Heart left ventricle (tissue), 16 donors: ENCODE measurements around the gene OPRPN. TPM values are rescaled to one million over a fixed set of nuclear protein-coding genes. Genes with fewer than 3 reads are reported as not detected.

Experiments used
- ATAC-seq, 4 donors: fragments of 200-7000 bp; cut with Tn5 transposase; one replicate each; pipeline ENCODE4 v1.9.1; 2020 to 2022; ENCODE audit warnings: moderate library complexity in 4 of 4, mild to moderate bottlenecking in 3 of 4, moderate number of reproducible peaks in 1 of 4
- DNase-seq, 5 donors: peaks; one replicate each; pipeline ENCODE4 v3.0.0-alpha.2; 2020
- H3K27ac ChIP-seq, 12 donors: fragments of 200-600 bp; sonication (generic) in 4 of 12; one replicate each; pipeline versions ENCODE4 v1.5.0 to v1.8.0; 2016 to 2022; ENCODE audit warnings: mild to moderate bottlenecking in 2 of 12
- H3K27me3 ChIP-seq, 9 donors: fragments of 200-600 bp; sonication (generic) in 2 of 9; one replicate each; pipeline versions ENCODE4 v1.5.1 to v1.8.0; 2016 to 2022; ENCODE audit warnings: mild to moderate bottlenecking in 3 of 9
- H3K36me3 ChIP-seq, 9 donors: fragments of 200-600 bp; sonication (generic) in 2 of 9; one replicate each; pipeline versions ENCODE4 v1.5.0 to v1.8.0; 2018 to 2022; ENCODE audit warnings: mild to moderate bottlenecking in 2 of 9
- H3K4me1 ChIP-seq, 12 donors: fragments of 200-600 bp; sonication (generic) in 4 of 12; one replicate each; pipeline versions ENCODE4 v1.5.0 to v1.8.0; 2016 to 2022; ENCODE audit warnings: mild to moderate bottlenecking in 3 of 12
- H3K4me3 ChIP-seq, 12 donors: fragments of 200-600 bp; sonication (generic) in 4 of 12; one replicate each; pipeline versions ENCODE4 v1.5.0 to v1.8.0; 2017 to 2022; ENCODE audit warnings: mild to moderate bottlenecking in 9 of 12, moderate library complexity in 4 of 12
- H3K9me3 ChIP-seq, 12 donors: fragments of 200-600 bp; sonication (generic) in 4 of 12; one replicate each; pipeline versions ENCODE4 v1.5.0 to v1.8.0; 2016 to 2022; ENCODE audit warnings: mild to moderate bottlenecking in 1 of 12
- CTCF ChIP-seq, 12 donors: fragments of 200-600 bp; sonication (generic) in 4 of 12; IDR thresholded peaks; one replicate each; pipeline versions ENCODE4 v1.5.0 to v1.8.0; 2018 to 2022; ENCODE audit warnings: antibody characterized with exemption in 12 of 12, mild to moderate bottlenecking in 5 of 12
- POLR2A ChIP-seq, 2 donors: fragments of 450-650 bp; IDR thresholded peaks; one replicate each; pipeline ENCODE4 v1.6.1; 2017; ENCODE audit warnings: antibody characterized with exemption in 2 of 2, mild to moderate bottlenecking in 2 of 2, moderate library complexity in 2 of 2
- WGBS, 4 donors: extraction: QIAGEN DNeasy Blood & Tissue Kit in 2 of 4; methylation state at CpG; one replicate each; pipeline versions ENCODE4 v1.1.5 to v1.1.7; 2013 to 2018; 5-methylcytosine and 5-hydroxymethylcytosine counted together
- intact Hi-C, 10 donors: fragments of 100-400 bp; cut with DNase I; formaldehyde crosslinking; loops; one replicate each; pipeline versions ENCODE4 v1.11.1 to v1.14.2; 2022
- polyA plus RNA-seq, 2 donors: library from polyadenylated mRNA; stranded (reverse); fragments of 200-250 nt; gene quantifications; one replicate each; pipeline ENCODE4 v1.2.3, GENCODE V29; 2013
- total RNA-seq, 9 donors: library from RNA; depleted of rRNA in 2 of 9; stranded (reverse); fragments of >200 nt in 2 of 9; fragmentation: NEBNext Ultra II Directional in 3 of 9; extraction: Animal tissue kit (Norgen Biotek cat#: 25700) in 3 of 9; gene quantifications; one replicate each; pipeline versions ENCODE4 v1.1.0 to v1.2.4, GENCODE V29; 2016 to 2023
- donor health status: ischemic (EF 13 %, LVEDD 7.1; RV severe dilation, severe dysfunction).
- donor health status: healthy with polysubstance abuse.
- donor health status: DM: no; HTN: yes; CAD: no.
- donor health status: DM: no; HTN: no; CAD: no.
- donor health status: ischemic (EF 25% LVEDD 6.9; RV normal size, moderate dysfunction).
- donor health status: ischemic (EF 25% LVEDD 5.7; RV mildly dilated, moderate dysfunction).
- donor health status: healthy.
- donor health status: DM: yes; HTN: yes; CAD: no.
- donor health status: ischemic (EF 35%, LVEDD 5.7; RV mildly dilated, moderate dysfunction).
- donor health status: nonischemic (EF 11% LVEDD 7.7; RV severe dilation, severe dysfunction).
- donor health status: DM: yes; HTN: yes; CAD: no.
- donor health status: PGD.
- donor health status: ischemic (EF 29% LVEDD 5.4; RV normal size, mild dysfunction).
- donor health status: nonischemic (EF 23%, LVEDD 6.1; RV moderate dilation, normal function).

Gene OPRPN
- total and polyA plus RNA-seq, 11 donors: not detected

DNA sequence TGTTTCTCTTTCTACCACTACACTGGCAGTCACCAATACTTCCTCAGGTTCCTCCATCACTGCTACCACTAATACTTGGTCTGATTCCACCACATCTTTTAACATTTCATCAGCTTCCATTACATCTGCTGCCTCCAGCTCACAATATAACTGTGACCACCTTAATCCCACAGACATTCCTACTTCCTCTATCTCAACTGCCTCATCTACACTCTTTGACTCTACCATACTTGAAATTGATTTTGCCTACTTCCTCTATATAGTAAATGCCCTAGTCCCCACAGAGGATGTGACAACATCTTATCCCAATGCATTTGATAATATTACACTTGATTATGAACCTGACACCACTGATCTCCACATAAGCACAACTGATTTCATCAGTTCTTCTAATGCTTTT, 29.0 kb downstream of the OPRPN start:
- H3K27ac ChIP-seq: no peak overlapping the region
- H3K36me3 ChIP-seq: no peaks in the 10 kb centered on the region
- no peak overlapping the region for H3K4me3 ChIP-seq
- TF ChIP-seq POLR2A (IDR thresholded peaks at IDR 0.05) (no peak), CTCF (IDR thresholded peaks at IDR 0.05) (no peak)
- ATAC-seq (no peak), DNase-seq (no peak)
- intact Hi-C loops: no loop called here
- no peaks in the 10 kb centered on the region for H3K27me3 ChIP-seq
- H3K9me3 ChIP-seq: peaks cover 0 to 5% (median 0%) of the 10 kb centered on the region in 12 donors
- no peaks in the 10 kb centered on the region for H3K4me1 ChIP-seq

- H3K4me3 ChIP-seq: no peak overlapping the region
- ATAC-seq (no peak), DNase-seq (no peak)
- no peaks in the 10 kb centered on the region for H3K4me1 ChIP-seq
- intact Hi-C loops: no loop called here
- peaks cover 0 to 8% (median 0%) of the 10 kb centered on the region in 12 donors for H3K9me3 ChIP-seq
- H3K36me3 ChIP-seq: no peaks in the 10 kb centered on the region
- H3K27me3 ChIP-seq: no peaks in the 10 kb centered on the region
- H3K27ac ChIP-seq: no peak overlapping the region
- WGBS, 4 donors: 44 to 54% (median 50%) methylated on average over 7 of the region's 7 CpGs
- no peak for TF ChIP-seq POLR2A (IDR thresholded peaks at IDR 0.05)
- TF ChIP-seq CTCF (IDR thresholded peaks at IDR 0.05): no peak
Observed at GRCh38 chr4:70437197-70437596, 39.5 kb downstream of the OPRPN start.

- no peak for TF ChIP-seq POLR2A (IDR thresholded peaks at IDR 0.05)
- no peak for TF ChIP-seq CTCF (IDR thresholded peaks at IDR 0.05)
- Histone ChIP-seq H3K9me3 (no peaks in the 10 kb centered on the region), H3K27ac (no peak overlapping the region), H3K27me3 (no peaks in the 10 kb centered on the region), H3K36me3 (no peaks in the 10 kb centered on the region), H3K4me1 (no peaks in the 10 kb centered on the region), H3K4me3 (no peak overlapping the region)
- ATAC-seq (no peak), DNase-seq (no peak)
- intact Hi-C loops: no loop called here
Observed at GRCh38 chr4:70442474-70442873, 44.7 kb downstream of the OPRPN start.

DNA sequence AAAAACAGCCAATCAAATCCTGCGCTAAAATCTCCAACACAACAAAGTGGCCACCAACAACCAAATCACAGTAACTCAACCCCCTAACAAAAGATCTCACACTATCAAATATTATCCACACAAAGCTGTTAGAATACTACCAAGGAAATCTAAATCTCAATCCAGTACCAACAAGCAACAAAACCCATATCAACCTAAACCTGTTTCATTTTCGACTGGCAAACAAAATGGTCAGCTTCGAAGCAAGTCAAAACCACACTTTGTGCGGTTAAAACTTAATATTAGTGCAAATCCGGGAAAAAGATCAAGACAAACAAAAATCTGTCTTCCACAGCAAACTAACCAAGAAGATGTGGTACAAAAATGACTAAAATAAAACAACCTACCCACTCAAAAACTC, 45.6 kb downstream of the OPRPN start:
- H3K36me3 ChIP-seq: no peaks in the 10 kb centered on the region
- no peak for ATAC-seq
- no peaks in the 10 kb centered on the region for H3K27me3 ChIP-seq
- H3K9me3 ChIP-seq: no peaks in the 10 kb centered on the region
- TF ChIP-seq POLR2A (IDR thresholded peaks at IDR 0.05) (no peak), CTCF (IDR thresholded peaks at IDR 0.05) (no peak)
- no peaks in the 10 kb centered on the region for H3K4me1 ChIP-seq
- H3K27ac ChIP-seq: no peak overlapping the region
- no peak for DNase-seq
- no peak overlapping the region for H3K4me3 ChIP-seq
- intact Hi-C loops: no loop called here
- WGBS, 4 donors: 81 to 87% (median 85%) methylated on average over 5 of the region's 5 CpGs
